Activated CD8-positive, alpha-beta T cell treated with anti-CD3 and anti-CD28 coated beads, Interleukin-2, amount 10 ng/mL, durations not matched to agents 7 days and 5 days (primary cell): ENCODE data around the gene STAP2. TPM values are rescaled to one million over a fixed set of nuclear protein-coding genes. Genes with fewer than 3 reads are reported as not detected.
"Not testable (repeated sequence)": the region's sequence is repeated elsewhere in the genome, so short reads cannot be mapped to it uniquely, and the experiment has no call there.

Experiments used
- ATAC-seq: fragments of 150-1000 bp; cut with Tn5 transposase; one replicate; pipeline ENCODE4 v1.10.0; 2021; ENCODE audit warnings: moderate library complexity
- CTCF ChIA-PET: fragments of 350-600 bp; sonication (Branson Sonifier 250); formaldehyde crosslinking; loops from one replicate; lab custom pipeline; 2021; ENCODE audit warnings: antibody characterized with exemption; lab: Charles Lee
- POLR2A ChIA-PET: fragments of 350-600 bp; sonication (Branson Sonifier 250); formaldehyde crosslinking; loops from one replicate; lab custom pipeline; 2021; ENCODE audit warnings: antibody characterized with exemption; lab: Charles Lee
- DNase-seq: peaks from one replicate; pipeline ENCODE4 v3.0.0-alpha.2; 2020
- H3K27ac Mint-ChIP-seq: one replicate; pipeline ENCODE4 v1.8.0; 2021; ENCODE audit warnings: mild to moderate bottlenecking, mixed read lengths
- H3K27me3 Mint-ChIP-seq: one replicate; pipeline ENCODE4 v1.8.0; 2021; ENCODE audit warnings: low read depth, mixed read lengths
- H3K36me3 Mint-ChIP-seq: one replicate; pipeline ENCODE4 v1.8.0; 2021; ENCODE audit warnings: low read depth, mixed read lengths
- H3K4me1 Mint-ChIP-seq: one replicate; pipeline ENCODE4 v1.8.0; 2021; ENCODE audit warnings: low read depth, mixed read lengths
- H3K4me3 Mint-ChIP-seq: one replicate; pipeline ENCODE4 v1.8.0; 2021; ENCODE audit warnings: mild to moderate bottlenecking, mixed read lengths
- H3K9me3 Mint-ChIP-seq: one replicate; pipeline ENCODE4 v1.8.0; 2022; ENCODE audit warnings: mixed read lengths; ENCODE audit not compliant: insufficient read depth
- total RNA-seq, 2 experiments: library from RNA; stranded (reverse); gene quantifications; one replicate each; pipeline ENCODE4 v1.2.3, GENCODE V29; 2021

The STAP2 gene
- total RNA-seq, 2 experiments from 2014 or later: 14.3 to 16.5 TPM

- Mint-ChIP-seq H3K27ac (peak overlapping the region; percentile 74), H3K27me3 (no peaks in the 10 kb centered on the region), H3K9me3 (no peaks in the 10 kb centered on the region), H3K4me1 (no peaks in the 10 kb centered on the region), H3K4me3 (no peak overlapping the region), H3K36me3 (peaks cover 8% of the 10 kb centered on the region)
- peak; percentile 71 for ATAC-seq
- CTCF ChIA-PET: interaction anchor here (0.6 to 3.3 kb wide), 25 partner anchors 9 to 106 kb away, joined by 3 to 54 read pairs (median 5); partner anchors contain the start of genes CHAF1A, FSD1, MPND and STAP2
- peak; percentile 77 for DNase-seq
- POLR2A ChIA-PET: interaction anchor here (1.3 to 2.0 kb wide), 3 partner anchors 10 to 86 kb away, joined by 3 to 10 read pairs (median 6); partner anchors contain the start of gene MPND
Observed at GRCh38 chr19:4352701-4353121, 14.1 kb upstream of the STAP2 start.

- ChIA-PET CTCF (no interaction called here), POLR2A (no interaction called here)
- H3K27ac Mint-ChIP-seq: no peak overlapping the region
- no peak for DNase-seq
- no peak for ATAC-seq
- H3K4me3 Mint-ChIP-seq: no peak overlapping the region
- peaks cover 22% of the 10 kb centered on the region for H3K36me3 Mint-ChIP-seq
- no peaks in the 10 kb centered on the region for H3K27me3 Mint-ChIP-seq
- H3K9me3 Mint-ChIP-seq: no peaks in the 10 kb centered on the region
- H3K4me1 Mint-ChIP-seq: no peaks in the 10 kb centered on the region
Observed at GRCh38 chr19:4350726-4351125, 12.1 kb upstream of the STAP2 start.

GRCh38 chr19:4350111-4350510 is 11.5 kb upstream of the STAP2 start:
- Mint-ChIP-seq H3K4me1 (peaks cover 5% of the 10 kb centered on the region), H3K4me3 (no peak overlapping the region), H3K27me3 (no peaks in the 10 kb centered on the region), H3K36me3 (peaks cover 23% of the 10 kb centered on the region), H3K9me3 (no peaks in the 10 kb centered on the region), H3K27ac (no peak overlapping the region)
- CTCF ChIA-PET: interaction anchor here (1.3 kb wide), 1 partner anchor 83 kb away, joined by 3 read pairs; no protein-coding TSS in a partner anchor
- POLR2A ChIA-PET: interaction anchor here (1.0 kb wide), 1 partner anchor 26 kb away, joined by 3 read pairs; no protein-coding TSS in a partner anchor
- no peak for DNase-seq
- no peak for ATAC-seq

- H3K27ac Mint-ChIP-seq, DNase-seq, ATAC-seq, H3K4me1 Mint-ChIP-seq, H3K27me3 Mint-ChIP-seq, H3K4me3 Mint-ChIP-seq, H3K9me3 Mint-ChIP-seq: not testable (repeated sequence)
- ChIA-PET POLR2A (interaction anchor here (1.0 kb wide), 1 partner anchor 26 kb away, joined by 3 read pairs; no protein-coding TSS in a partner anchor), CTCF (interaction anchor here (1.3 kb wide), 1 partner anchor 82 kb away, joined by 3 read pairs; no protein-coding TSS in a partner anchor)
- H3K36me3 Mint-ChIP-seq: peaks cover 23% of the 10 kb centered on the region
Observed at GRCh38 chr19:4349225-4349624, 10.6 kb upstream of the STAP2 start.

- no peak overlapping the region for H3K4me3 Mint-ChIP-seq
- CTCF ChIA-PET: interaction anchor here (2.8 kb wide), 1 partner anchor 80 kb away, joined by 14 read pairs; no protein-coding TSS in a partner anchor
- no peak for ATAC-seq
Observed at GRCh38 chr19:4347521-4347920, 8.9 kb upstream of the STAP2 start.

GRCh38 chr19:4346020-4346383 is 7.4 kb upstream of the STAP2 start:
- ATAC-seq: no peak
- Mint-ChIP-seq H3K36me3 (peaks cover 21% of the 10 kb centered on the region), H3K27ac (no peak overlapping the region), H3K4me1 (peaks cover 19% of the 10 kb centered on the region), H3K9me3 (no peaks in the 10 kb centered on the region), H3K27me3 (no peaks in the 10 kb centered on the region), H3K4me3 (no peak overlapping the region)
- ChIA-PET CTCF (interaction anchor here (2.8 kb wide), 1 partner anchor 79 kb away, joined by 14 read pairs; no protein-coding TSS in a partner anchor), POLR2A (no interaction called here)
- no peak for DNase-seq

More at GRCh38 chr19:4347521-4347920, 8.9 kb upstream of the STAP2 start:
- Mint-ChIP-seq H3K36me3 (peaks cover 21% of the 10 kb centered on the region), H3K9me3 (no peaks in the 10 kb centered on the region), H3K27ac (no peak overlapping the region), H3K4me1 (peaks cover 12% of the 10 kb centered on the region), H3K27me3 (no peaks in the 10 kb centered on the region)
- DNase-seq: no peak
- POLR2A ChIA-PET: no interaction called here

- Mint-ChIP-seq H3K4me1 (peaks cover 19% of the 10 kb centered on the region), H3K9me3 (no peaks in the 10 kb centered on the region), H3K27me3 (no peaks in the 10 kb centered on the region), H3K4me3 (no peak overlapping the region), H3K36me3 (peaks cover 21% of the 10 kb centered on the region), H3K27ac (no peak overlapping the region)
- DNase-seq: no peak
- ATAC-seq: no peak
- POLR2A ChIA-PET: no interaction called here
- CTCF ChIA-PET: interaction anchor here (2.8 kb wide), 1 partner anchor 78 kb away, joined by 14 read pairs; no protein-coding TSS in a partner anchor
Observed at GRCh38 chr19:4345342-4346019, 6.9 kb upstream of the STAP2 start.

GRCh38 chr19:4343370-4344307 is 5.0 kb upstream of the STAP2 start, which contains the start of gene MPND:
Gene MPND (plus strand): TSS chr19:4343562. CDS start chr19:4343594, 32 bp downstream.
- Mint-ChIP-seq H3K27me3 (no peaks in the 10 kb centered on the region), H3K9me3 (no peaks in the 10 kb centered on the region), H3K36me3 (peaks cover 16% of the 10 kb centered on the region), H3K4me1 (peaks cover 24% of the 10 kb centered on the region), H3K27ac (peak within 1 kb of the TSS; percentile 94), H3K4me3 (peak within 1 kb of the TSS; percentile 89)
- CTCF ChIA-PET: interaction anchor here (0.8 to 4.2 kb wide), 18 partner anchors 9 to 111 kb away, joined by 3 to 54 read pairs (median 6); partner anchors contain the start of genes CHAF1A, FSD1, SH3GL1 and SHD
- ATAC-seq (peak; percentile 74), DNase-seq (peak; percentile 95)
- POLR2A ChIA-PET: interaction anchor here (0.7 to 2.5 kb wide), 10 partner anchors 9 to 358 kb away, joined by 3 to 13 read pairs (median 6); partner anchors contain the start of genes CHAF1A, EEF2, TMIGD2 and YJU2

GRCh38 chr19:4342615-4343369 is 4.2 kb upstream of the STAP2 start:
- H3K9me3 Mint-ChIP-seq: no peaks in the 10 kb centered on the region
- no peaks in the 10 kb centered on the region for H3K27me3 Mint-ChIP-seq
- POLR2A ChIA-PET: interaction anchor here (0.7 to 2.5 kb wide), 15 partner anchors 9 to 581 kb away, joined by 3 to 13 read pairs (median 5); partner anchors contain the start of genes CHAF1A, EEF2, SH3GL1 and TMIGD2
- ATAC-seq: peak; percentile 92
- peak; percentile 98 for DNase-seq
- H3K4me1 Mint-ChIP-seq: peaks cover 31% of the 10 kb centered on the region
- CTCF ChIA-PET: interaction anchor here (0.7 to 4.2 kb wide), 20 partner anchors 10 to 449 kb away, joined by 3 to 54 read pairs (median 6); partner anchors contain the start of genes CHAF1A, FEM1A, FSD1 and SH3GL1
- peaks cover 16% of the 10 kb centered on the region for H3K36me3 Mint-ChIP-seq
- H3K4me3 Mint-ChIP-seq: peak overlapping the region; percentile 89
- H3K27ac Mint-ChIP-seq: peak overlapping the region; percentile 94

- ChIA-PET CTCF (interaction anchor here (0.7 to 4.2 kb wide), 20 partner anchors 11 to 449 kb away, joined by 3 to 54 read pairs (median 6); partner anchors contain the start of genes CHAF1A, FEM1A, FSD1 and SH3GL1), POLR2A (interaction anchor here (0.7 to 2.5 kb wide), 10 partner anchors 9 to 580 kb away, joined by 3 to 13 read pairs (median 5); partner anchors contain the start of genes SH3GL1, TMIGD2 and YJU2)
- ATAC-seq (no peak), DNase-seq (no peak)
- H3K4me1 Mint-ChIP-seq: peaks cover 32% of the 10 kb centered on the region
- H3K27me3 Mint-ChIP-seq: no peaks in the 10 kb centered on the region
- no peaks in the 10 kb centered on the region for H3K9me3 Mint-ChIP-seq
- H3K36me3 Mint-ChIP-seq: peaks cover 11% of the 10 kb centered on the region
- H3K4me3 Mint-ChIP-seq: peak overlapping the region; percentile 89
- H3K27ac Mint-ChIP-seq: peak overlapping the region; percentile 94
Observed at GRCh38 chr19:4342314-4342614, 3.6 kb upstream of the STAP2 start.
